H4 (cell line): ENCODE results near the gene EVA1A. TPM values are rescaled to one million over a fixed set of nuclear protein-coding genes. Genes with fewer than 3 reads are reported as not detected.
"Not testable (repeated sequence)": the region's sequence is repeated elsewhere in the genome, so short reads cannot be mapped to it uniquely, and the experiment has no call there.

ENCODE experiments used
- DNase-seq: peaks from one replicate; pipeline ENCODE4 v3.0.0-alpha.2; 2015; ENCODE audit warnings: low spot score
- total RNA-seq: library from RNA; depleted of rRNA; stranded (reverse); fragments of >200 nt; shearing (Covaris generic); gene quantifications from 2 replicates; pipeline ENCODE4 v1.2.3, GENCODE V29; 2014

Gene EVA1A
- total RNA-seq, 1 experiment from 2014 or later = 13.8 TPM

- no peak for DNase-seq
These were observed 43.0 kb downstream of the EVA1A start for GRCh38 chr2:75517547-75518230.

- DNase-seq = no peak
These were observed 44.1 kb downstream of the EVA1A start for GRCh38 chr2:75516378-75517360.

- DNase-seq = no peak
These were observed 45.0 kb downstream of the EVA1A start for GRCh38 chr2:75515584-75516368.

- DNase-seq = no peak
These were observed 47.0 kb downstream of the EVA1A start for GRCh38 chr2:75513616-75514170.

GRCh38 chr2:75512455-75513212 lies 48.1 kb downstream of the EVA1A start:
- DNase-seq = no peak

- no peak for DNase-seq
These were observed 54.5 kb downstream of the EVA1A start for GRCh38 chr2:75506101-75506697.

- no peak for DNase-seq
These were observed 55.7 kb downstream of the EVA1A start for GRCh38 chr2:75505012-75505411.

GRCh38 chr2:75503048-75503607 lies 57.6 kb downstream of the EVA1A start:
- DNase-seq = peak; percentile 35

GRCh38 chr2:75500633-75501032 lies 60.1 kb downstream of the EVA1A start:
- no peak for DNase-seq

- no peak for DNase-seq
These were observed 61.2 kb downstream of the EVA1A start for GRCh38 chr2:75499534-75499933.

- no peak for DNase-seq
These were observed 61.8 kb downstream of the EVA1A start for GRCh38 chr2:75498907-75499306.

- DNase-seq = no peak
These were observed 63.5 kb downstream of the EVA1A start for GRCh38 chr2:75497256-75497655.

GRCh38 chr2:75495862-75496261 lies 64.9 kb downstream of the EVA1A start:
- DNase-seq = no peak

GRCh38 chr2:75494137-75494769 lies 66.5 kb downstream of the EVA1A start:
- no peak for DNase-seq

- no peak for DNase-seq
These were observed 67.5 kb downstream of the EVA1A start for GRCh38 chr2:75493230-75493629.

- DNase-seq = no peak
These were observed 69.5 kb downstream of the EVA1A start for GRCh38 chr2:75491129-75491753.

- DNase-seq = no peak
These were observed 71.0 kb downstream of the EVA1A start for GRCh38 chr2:75489721-75490120.

- no peak for DNase-seq
These were observed 72.6 kb downstream of the EVA1A start for GRCh38 chr2:75488157-75488556.

GRCh38 chr2:75486735-75487134 lies 74.0 kb downstream of the EVA1A start:
- DNase-seq = not testable (repeated sequence)
